NT2/D1 (cell line): ENCODE results near the gene ARSG.

Source experiments
- SUZ12 ChIP-seq: IDR thresholded peaks from 2 replicates; pipeline ENCODE4 v1.6.1; 2011; ENCODE audit not compliant: insufficient read length, insufficient read depth; ENCODE audit errors: extremely low read depth
- YY1 ChIP-seq: IDR thresholded peaks from 2 replicates; pipeline ENCODE4 v1.6.1; 2011; ENCODE audit not compliant: insufficient read length, insufficient read depth
- ZNF274 ChIP-seq: IDR thresholded peaks from 2 replicates; pipeline ENCODE4 v1.6.1; 2011; ENCODE audit warnings: mild to moderate bottlenecking, low read depth, low read length

GRCh38 chr17:68439656-68440290 lies 148.5 kb downstream of the ARSG start:
- TF ChIP-seq ZNF274 (no peak), YY1 (no peak), SUZ12 (no peak)
